ENCODE results near the gene POLR2E. TPM values are rescaled to one million over a fixed set of nuclear protein-coding genes. Genes with fewer than 3 reads are reported as not detected.
"Not testable (repeated sequence)": the region's sequence is repeated elsewhere in the genome, so short reads cannot be mapped to it uniquely, and the experiment has no call there.

The POLR2E gene
- total and polyA plus RNA-seq, 8 donors = 40.0 to 69.4 (median 61.3) TPM

DNA sequence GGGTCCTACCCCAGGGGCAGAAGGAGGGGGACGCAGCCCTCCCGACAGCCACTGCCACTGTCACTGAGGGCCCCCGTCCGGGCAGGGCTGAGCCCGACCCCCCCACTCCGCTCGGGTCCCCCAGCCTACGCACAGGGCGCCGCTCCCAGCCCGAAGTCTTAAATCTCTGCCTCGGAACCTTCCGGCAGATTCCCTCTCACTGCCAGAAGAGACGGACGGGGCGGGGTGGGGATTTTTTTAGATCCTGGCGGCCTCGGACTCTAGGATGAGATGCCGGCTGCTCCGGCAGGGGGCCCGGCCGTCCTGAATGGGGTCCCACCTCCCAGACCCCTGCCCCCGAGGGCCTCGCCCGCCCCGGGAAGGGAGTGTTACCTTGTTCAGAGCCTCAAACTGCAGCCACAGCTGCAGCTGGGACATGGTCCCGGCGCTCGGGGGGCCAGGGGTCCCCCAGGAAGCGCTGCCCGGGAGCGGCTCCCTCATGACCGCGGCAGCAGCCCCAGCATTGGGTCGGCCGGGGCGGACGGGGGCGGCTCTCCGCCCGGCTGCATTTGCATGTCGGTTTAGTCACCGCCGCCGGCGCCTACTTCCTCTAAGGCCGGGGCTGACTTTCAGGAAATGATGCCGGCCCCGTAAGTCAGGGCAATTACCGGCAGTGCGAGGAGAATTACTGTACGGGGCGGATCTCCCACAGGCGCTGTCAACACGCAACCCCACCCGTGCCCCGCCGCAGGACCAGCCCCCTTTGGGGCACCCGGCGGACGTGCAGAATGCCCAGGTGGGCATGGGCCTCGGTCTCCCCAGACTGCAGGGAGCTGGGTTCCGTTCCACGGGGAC, 36.8 kb upstream of the POLR2E start:
- Histone ChIP-seq H3K9me3 (no peaks in the 10 kb centered on the region), H3K27ac (peak overlapping the region; percentile 42 to 90 (median 66)), H3K4me3 (peak overlapping the region; percentile 12 to 53 (median 20)), H3K27me3 (no peaks in the 10 kb centered on the region), H3K4me1 (no peaks in the 10 kb centered on the region), H3K36me3 (peaks cover 0 to 5% (median 5%) of the 10 kb centered on the region in 3 donors)
- DNase-seq (peak in 5 of 6 donors; percentile 51 to 79 (median 66)), ATAC-seq (peak in 3 of 4 donors; percentile 64 to 76 (median 74)), FAIRE-seq (no peak)
- TF ChIP-seq, protein P1, sequence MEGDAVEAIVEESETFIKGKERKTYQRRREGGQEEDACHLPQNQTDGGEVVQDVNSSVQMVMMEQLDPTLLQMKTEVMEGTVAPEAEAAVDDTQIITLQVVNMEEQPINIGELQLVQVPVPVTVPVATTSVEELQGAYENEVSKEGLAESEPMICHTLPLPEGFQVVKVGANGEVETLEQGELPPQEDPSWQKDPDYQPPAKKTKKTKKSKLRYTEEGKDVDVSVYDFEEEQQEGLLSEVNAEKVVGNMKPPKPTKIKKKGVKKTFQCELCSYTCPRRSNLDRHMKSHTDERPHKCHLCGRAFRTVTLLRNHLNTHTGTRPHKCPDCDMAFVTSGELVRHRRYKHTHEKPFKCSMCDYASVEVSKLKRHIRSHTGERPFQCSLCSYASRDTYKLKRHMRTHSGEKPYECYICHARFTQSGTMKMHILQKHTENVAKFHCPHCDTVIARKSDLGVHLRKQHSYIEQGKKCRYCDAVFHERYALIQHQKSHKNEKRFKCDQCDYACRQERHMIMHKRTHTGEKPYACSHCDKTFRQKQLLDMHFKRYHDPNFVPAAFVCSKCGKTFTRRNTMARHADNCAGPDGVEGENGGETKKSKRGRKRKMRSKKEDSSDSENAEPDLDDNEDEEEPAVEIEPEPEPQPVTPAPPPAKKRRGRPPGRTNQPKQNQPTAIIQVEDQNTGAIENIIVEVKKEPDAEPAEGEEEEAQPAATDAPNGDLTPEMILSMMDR (IDR thresholded peaks at IDR 0.05) = no peak
- intact Hi-C loops (cut with DNase I) = no loop called here
- WGBS, 2 donors = 70 to 71% methylated on average over 57 to 64 of the region's 64 CpGs

DNA sequence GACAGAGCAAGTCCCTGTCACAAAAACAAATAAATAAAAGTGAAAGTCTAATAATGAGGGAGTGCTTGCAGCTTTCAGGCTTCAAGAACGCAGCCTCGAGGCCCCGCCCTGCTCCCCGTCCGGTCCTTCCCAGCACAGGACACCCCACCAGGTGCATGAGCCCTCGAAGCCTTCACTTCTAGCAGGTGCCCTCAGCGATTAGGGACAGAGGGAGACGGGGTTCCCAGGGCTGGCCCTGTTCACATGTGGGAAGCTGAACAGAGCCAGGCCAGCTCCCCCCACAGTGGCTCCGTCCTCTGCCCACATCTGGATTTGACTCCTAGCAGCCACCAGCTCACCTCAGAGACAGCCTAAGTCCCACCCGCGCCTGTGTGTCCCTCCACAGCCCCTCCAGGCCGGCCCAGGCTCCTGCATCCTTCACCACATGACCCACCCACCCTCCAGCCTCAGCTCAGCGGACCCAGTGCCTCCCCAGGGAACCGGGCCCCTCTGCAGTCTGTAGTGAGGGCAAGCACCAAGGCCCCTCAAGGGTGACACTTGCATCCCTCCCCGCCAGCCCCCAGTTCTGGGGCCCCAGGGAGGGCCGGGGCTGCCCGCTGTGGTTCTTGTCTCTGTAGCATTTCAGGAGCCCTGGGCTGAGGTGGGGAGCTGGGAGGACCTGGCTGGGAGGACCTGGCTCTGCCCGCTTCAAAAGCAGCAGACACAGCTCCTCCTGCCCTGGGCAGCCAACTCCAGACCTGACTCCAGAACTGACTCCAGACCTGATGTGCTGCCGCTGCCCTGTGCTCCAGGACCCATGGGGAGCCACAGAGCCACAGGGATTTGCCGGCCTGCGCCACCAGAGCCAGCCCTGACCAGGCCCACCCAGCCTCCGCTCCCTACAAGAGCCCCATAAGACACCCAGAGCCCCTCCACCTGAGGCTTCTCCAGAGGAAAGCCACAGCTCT, 35.9 kb upstream of the POLR2E start:
- intact Hi-C loops (cut with DNase I) = no loop called here
- DNase-seq (peak in 1 of 6 donors; percentile 79), FAIRE-seq (no peak), ATAC-seq (peak in 1 of 4 donors; percentile 6)
- TF ChIP-seq, protein P1 (IDR thresholded peaks at IDR 0.05) = no peak
- WGBS, 2 donors = 83 to 85% methylated on average over 22 of the region's 22 CpGs
- no peaks in the 10 kb centered on the region for H3K27me3 ChIP-seq
- peak overlapping the region; percentile 12 to 53 (median 20) for H3K4me3 ChIP-seq
- H3K36me3 ChIP-seq = peaks cover 0 to 12% (median 5%) of the 10 kb centered on the region in 3 donors
- peak overlapping the region; percentile 42 to 90 (median 66) for H3K27ac ChIP-seq
- no peaks in the 10 kb centered on the region for H3K4me1 ChIP-seq
- H3K9me3 ChIP-seq = no peaks in the 10 kb centered on the region

DNA sequence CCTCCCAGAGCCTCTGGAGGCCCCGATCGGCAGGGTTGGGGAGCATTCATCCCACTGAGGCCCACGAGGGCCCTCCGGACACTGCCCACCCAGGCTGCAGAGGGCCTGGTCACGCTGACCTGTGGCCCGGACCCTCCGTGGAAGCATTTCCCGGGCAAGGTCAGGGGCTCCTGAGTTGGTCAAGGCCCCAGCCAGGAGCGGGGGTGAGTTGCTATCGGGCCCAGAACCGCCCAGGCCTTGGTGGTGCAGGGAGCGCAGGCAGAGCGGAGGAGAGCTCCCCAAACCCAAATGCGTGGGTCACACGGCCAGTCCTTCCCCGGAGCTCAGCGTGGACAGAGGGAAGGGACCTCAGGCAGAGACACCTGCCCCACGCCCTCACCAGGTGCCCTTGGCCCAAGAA, 34.4 kb upstream of the POLR2E start:
- TF ChIP-seq, protein P1 (IDR thresholded peaks at IDR 0.05) = no peak
- intact Hi-C loops (cut with DNase I) = no loop called here
- H3K36me3 ChIP-seq = peaks cover 0 to 15% (median 5%) of the 10 kb centered on the region in 3 donors
- H3K9me3 ChIP-seq = no peaks in the 10 kb centered on the region
- DNase-seq (peak in 1 of 6 donors; percentile 70), ATAC-seq (no peak), FAIRE-seq (no peak)
- H3K4me1 ChIP-seq = no peaks in the 10 kb centered on the region
- WGBS, 2 donors = 92 to 93% methylated on average over 18 of the region's 18 CpGs
- no peak overlapping the region for H3K27ac ChIP-seq
- no peaks in the 10 kb centered on the region for H3K27me3 ChIP-seq
- H3K4me3 ChIP-seq = no peak overlapping the region

DNA sequence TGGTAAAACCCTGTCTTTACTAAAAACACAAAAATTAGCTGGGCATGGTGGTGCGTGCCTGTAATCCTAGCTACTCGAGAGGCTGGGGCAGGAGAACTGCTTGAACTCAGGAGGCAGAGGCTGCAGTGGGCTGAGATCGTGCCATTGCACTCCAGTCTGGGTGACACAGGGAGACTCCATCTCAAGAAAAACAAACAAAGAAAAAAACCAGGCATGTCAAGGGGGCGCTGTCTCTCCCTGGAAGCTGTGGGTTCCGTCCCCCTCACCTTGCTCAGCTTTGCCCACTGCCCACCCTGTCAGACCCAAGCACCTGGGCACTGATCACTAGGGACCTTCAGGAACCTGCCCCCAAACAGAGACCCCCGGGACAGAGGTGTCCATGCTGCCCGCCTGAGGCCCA, 33.9 kb upstream of the POLR2E start:
- FAIRE-seq; H3K4me1 ChIP-seq; H3K27me3 ChIP-seq; intact Hi-C loops (cut with DNase I); H3K9me3 ChIP-seq; ATAC-seq; H3K4me3 ChIP-seq; DNase-seq; H3K27ac ChIP-seq: not testable (repeated sequence)
- H3K36me3 ChIP-seq = peaks cover 0 to 19% (median 5%) of the 10 kb centered on the region in 3 donors
- WGBS, 2 donors = 95 to 99% methylated on average over 7 of the region's 7 CpGs

DNA sequence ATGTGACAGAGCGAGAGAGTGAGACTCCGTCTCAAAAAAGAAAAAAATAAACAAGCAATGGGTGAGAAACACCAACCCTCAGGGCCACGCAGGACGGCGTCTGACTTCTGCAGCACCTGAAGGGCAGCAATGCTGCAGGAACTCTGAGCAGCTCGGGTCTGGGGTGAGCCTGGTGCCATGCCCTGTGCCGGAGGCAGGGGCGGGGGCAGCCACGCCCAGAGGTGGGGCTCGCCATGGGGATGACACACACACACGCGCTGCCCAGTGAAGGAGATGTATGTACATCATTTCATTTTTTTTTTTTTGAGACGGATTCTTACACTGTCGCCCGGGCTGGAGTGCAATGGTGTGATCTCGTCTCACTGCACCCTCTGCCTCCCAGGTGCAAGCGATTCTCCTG, 32.9 kb upstream of the POLR2E start:
- H3K4me1 ChIP-seq = no peaks in the 10 kb centered on the region
- no peak for ATAC-seq
- no peak for DNase-seq
- H3K27me3 ChIP-seq = no peaks in the 10 kb centered on the region
- TF ChIP-seq, protein P1 (IDR thresholded peaks at IDR 0.05) = no peak
- no peak overlapping the region for H3K27ac ChIP-seq
- H3K36me3 ChIP-seq = peaks cover 0 to 29% (median 12%) of the 10 kb centered on the region in 3 donors
- no peaks in the 10 kb centered on the region for H3K9me3 ChIP-seq
- H3K4me3 ChIP-seq = no peak overlapping the region
- intact Hi-C loops (cut with DNase I) = no loop called here
- FAIRE-seq = no peak
- 95 to 98% methylated on average over 17 of the region's 17 CpGs for WGBS, 2 donors
